Stimulated activated naive CD8-positive, alpha-beta T cell treated with anti-CD3 and anti-CD28 coated beads, Interleukin-15, Interleukin-2, amounts not matched to agents 100 ng/mL and 50 ng/mL, for 24 hours (primary cell): ENCODE results near the gene GATD1.

Experiments
- H3K27ac Mint-ChIP-seq: one replicate; pipeline ENCODE4 v1.8.0; 2021; ENCODE audit warnings: mild to moderate bottlenecking, mixed read lengths
- H3K27me3 Mint-ChIP-seq: one replicate; pipeline ENCODE4 v1.8.0; 2021; ENCODE audit warnings: mixed read lengths
- H3K36me3 Mint-ChIP-seq: one replicate; pipeline ENCODE4 v1.8.0; 2021; ENCODE audit warnings: low read depth, mixed read lengths
- H3K4me1 Mint-ChIP-seq: one replicate; pipeline ENCODE4 v1.8.0; 2021; ENCODE audit warnings: low read depth, mixed read lengths
- H3K4me3 Mint-ChIP-seq: one replicate; pipeline ENCODE4 v1.8.0; 2021; ENCODE audit warnings: mild to moderate bottlenecking, mixed read lengths
- H3K9me3 Mint-ChIP-seq: one replicate; pipeline ENCODE4 v1.8.0; 2021; ENCODE audit warnings: mixed read lengths

GATD1 gene

DNA sequence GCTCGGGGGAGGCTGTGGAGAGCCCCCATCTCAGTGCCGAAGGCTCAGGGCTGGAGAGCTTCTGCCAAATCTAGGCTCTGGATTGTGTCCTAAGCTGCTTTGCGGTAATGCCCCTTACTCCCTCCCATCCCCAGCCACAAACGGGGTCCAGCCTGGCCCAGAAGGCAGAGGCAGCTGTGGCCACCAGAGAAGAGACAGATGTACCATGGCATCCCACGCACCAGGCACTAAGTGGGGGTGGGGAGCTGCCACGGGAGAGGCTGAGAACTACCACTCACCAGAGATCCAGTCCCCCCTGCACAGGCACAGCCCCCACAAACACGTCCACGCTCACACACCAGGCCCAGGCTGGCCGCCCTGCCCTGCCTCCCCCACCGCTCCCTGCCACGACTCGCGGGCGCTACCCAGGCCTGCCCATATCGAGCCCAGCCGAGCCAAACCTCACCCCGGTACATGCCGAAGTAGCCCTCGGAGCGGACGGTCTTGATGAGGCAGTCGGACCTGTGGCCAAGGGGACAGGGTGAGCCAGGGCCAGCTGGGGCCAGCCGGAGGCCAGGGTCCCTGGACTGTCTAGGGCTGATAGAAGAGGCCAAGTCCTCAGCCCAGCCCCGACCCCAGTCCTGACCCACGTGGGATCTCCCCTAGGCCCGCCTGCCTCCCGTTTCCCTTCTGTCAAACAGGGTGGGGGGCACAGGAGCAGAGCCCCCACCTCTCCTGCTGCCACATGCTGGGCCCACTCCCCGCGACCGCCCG lies 16.9 kb upstream of the GATD1 start:
- Mint-ChIP-seq H3K36me3 (peaks cover 9% of the 10 kb centered on the region), H3K9me3 (no peaks in the 10 kb centered on the region), H3K4me1 (peaks cover 10% of the 10 kb centered on the region), H3K27ac (no peak overlapping the region), H3K4me3 (no peak overlapping the region), H3K27me3 (no peaks in the 10 kb centered on the region)

DNA sequence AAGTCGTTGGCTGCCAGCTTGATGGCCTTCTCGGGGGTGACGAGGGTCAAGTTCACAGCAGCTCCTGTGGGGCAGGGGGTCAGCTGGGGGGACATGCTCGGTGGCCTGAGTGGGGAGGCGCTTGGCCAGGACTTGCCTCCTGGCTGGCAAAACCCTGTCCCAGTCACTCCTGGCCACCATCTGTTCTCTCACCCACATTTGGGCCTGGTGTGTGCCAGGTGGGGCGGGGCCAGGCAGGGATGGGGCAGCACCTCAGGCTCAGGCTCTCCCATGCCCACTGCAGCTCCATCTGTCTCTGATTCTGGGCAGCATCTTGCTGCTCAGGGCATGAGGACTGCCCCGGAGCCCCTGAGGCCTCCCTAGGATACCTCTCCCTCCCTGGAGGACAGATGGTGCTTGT lies 16.3 kb upstream of the GATD1 start:
- H3K27ac Mint-ChIP-seq, result no peak overlapping the region
- H3K9me3 Mint-ChIP-seq, result no peaks in the 10 kb centered on the region
- no peaks in the 10 kb centered on the region for H3K27me3 Mint-ChIP-seq
- no peak overlapping the region for H3K4me3 Mint-ChIP-seq
- H3K36me3 Mint-ChIP-seq, result peaks cover 9% of the 10 kb centered on the region
- peaks cover 10% of the 10 kb centered on the region for H3K4me1 Mint-ChIP-seq

DNA sequence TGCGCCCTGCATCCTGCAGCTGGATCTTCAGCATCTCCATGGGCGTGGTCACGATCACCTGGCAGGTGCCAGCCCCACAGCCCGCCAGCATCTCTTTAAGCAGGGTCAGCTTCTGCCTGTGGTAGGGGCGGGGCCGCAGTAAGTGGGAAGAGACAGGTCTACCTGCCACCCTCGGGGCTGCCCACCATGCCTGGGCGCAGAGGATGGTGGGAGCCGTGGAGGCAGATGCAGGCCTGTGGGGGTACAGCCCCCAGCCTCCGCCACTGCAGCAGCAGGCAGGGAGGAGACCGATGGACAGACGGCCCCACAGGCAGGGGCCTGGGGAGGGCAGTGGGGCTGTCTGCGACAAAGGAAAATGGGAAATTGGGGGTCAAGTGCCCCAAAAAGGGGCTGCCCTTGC lies 15.6 kb upstream of the GATD1 start:
- H3K9me3 Mint-ChIP-seq, result no peaks in the 10 kb centered on the region
- H3K27ac Mint-ChIP-seq, result no peak overlapping the region
- H3K4me1 Mint-ChIP-seq, result peaks cover 10% of the 10 kb centered on the region
- peaks cover 9% of the 10 kb centered on the region for H3K36me3 Mint-ChIP-seq
- no peaks in the 10 kb centered on the region for H3K27me3 Mint-ChIP-seq
- no peak overlapping the region for H3K4me3 Mint-ChIP-seq

DNA sequence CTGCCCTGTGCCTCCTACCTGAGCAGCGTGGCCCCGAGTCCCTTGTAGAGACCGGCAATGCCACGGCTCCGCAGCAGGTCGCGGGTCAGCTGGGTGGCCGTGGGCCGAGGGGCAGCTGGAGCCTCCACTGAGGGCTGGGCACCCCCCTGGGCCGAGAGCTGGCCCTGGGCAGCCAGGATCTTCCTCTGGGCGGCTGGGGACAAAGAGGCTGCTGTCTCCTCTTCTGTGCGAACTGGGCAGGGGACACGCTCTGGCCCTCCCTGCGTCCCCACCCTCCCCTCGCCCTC lies 15.2 kb upstream of the GATD1 start:
- Mint-ChIP-seq H3K9me3 (no peaks in the 10 kb centered on the region), H3K4me1 (peaks cover 10% of the 10 kb centered on the region), H3K27me3 (no peaks in the 10 kb centered on the region), H3K36me3 (peaks cover 9% of the 10 kb centered on the region), H3K4me3 (no peak overlapping the region), H3K27ac (no peak overlapping the region)

DNA sequence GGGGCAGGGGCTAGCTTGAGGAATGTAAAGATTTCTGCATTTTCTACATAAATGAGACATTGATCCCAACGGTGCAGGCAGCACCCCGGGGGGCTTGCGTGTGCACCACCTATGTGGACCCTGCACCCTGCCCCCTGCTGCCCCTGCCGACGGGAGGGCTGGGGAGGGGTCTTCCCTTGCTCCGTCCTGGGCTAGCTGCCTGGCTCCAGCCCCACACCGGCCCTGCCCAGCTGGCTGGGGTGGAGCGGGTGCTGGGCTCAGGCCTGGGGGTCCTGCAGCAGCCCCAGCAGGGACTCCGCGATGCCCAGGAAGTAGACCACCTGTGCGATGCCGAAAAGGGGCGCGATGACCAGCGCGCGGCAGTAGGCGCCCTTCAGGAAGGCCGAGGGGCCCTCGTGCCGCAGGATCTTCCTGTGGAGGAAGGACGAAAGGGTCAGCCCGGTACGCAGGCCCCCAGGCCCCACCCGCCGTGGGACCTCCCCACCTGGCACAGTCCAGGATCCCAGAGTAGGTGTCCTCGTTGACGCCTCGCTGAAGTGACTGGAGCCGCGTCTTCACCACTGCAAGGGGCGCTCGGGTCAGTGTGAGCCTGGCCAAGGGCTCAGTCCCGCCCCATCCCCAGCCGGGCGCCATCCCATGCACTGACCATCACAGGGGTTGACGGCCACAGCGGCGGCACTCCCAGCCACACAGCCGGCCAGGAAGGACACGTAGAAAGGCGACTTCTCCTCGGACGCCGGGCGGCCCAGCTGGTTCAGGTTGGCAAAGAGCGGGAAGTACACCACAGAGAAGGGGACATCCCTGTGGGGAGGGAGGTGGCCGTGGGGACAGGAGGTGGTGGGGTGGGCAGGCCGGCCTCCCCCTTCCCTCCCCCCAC lies 14.6 kb upstream of the GATD1 start:
- H3K4me3 Mint-ChIP-seq, result no peak overlapping the region
- H3K9me3 Mint-ChIP-seq, result no peaks in the 10 kb centered on the region

DNA sequence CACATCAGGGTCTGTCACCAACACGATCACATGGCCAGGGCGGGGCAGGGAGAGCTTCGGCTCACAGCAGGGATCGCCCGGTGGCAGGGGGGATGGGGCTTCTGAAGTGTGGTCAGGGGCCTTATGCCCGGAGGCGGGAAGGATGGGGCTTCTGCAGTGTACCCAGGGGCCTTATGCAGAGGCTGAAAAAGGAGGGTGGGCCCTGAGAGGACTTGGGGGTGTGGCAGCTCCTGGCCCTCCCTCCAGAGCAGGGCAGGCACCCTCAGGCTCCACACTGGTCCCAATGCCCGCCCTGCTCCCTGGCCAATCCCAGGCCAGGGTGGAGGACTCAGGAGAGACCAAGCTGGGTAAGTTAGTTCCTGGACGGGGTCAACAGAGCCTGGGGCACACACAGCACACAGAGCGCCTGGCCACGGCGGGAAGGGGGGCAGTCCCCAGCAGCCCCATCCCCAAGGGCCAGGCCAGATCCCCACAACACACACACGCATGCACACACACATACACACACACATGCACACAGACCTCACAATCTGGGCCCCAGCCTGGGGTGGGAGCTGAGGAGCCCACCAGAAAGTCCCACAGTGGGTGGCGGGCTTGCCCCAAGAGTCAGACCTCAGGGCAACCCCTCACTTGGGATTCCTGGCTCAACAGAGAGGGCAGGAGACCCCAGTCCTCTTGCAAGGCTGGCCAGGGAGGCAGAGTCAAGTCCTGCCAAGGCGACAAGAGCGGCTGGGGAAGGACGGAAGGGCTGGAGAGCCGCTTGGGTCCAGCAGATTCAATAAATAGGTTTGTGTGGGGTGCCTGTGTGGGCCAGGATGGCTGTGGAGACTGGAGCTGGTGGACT lies 13.7 kb upstream of the GATD1 start:
- Mint-ChIP-seq H3K27ac (no peak overlapping the region), H3K4me1 (peaks cover 1% of the 10 kb centered on the region), H3K9me3 (no peaks in the 10 kb centered on the region), H3K4me3 (no peak overlapping the region), H3K27me3 (no peaks in the 10 kb centered on the region), H3K36me3 (peaks cover 9% of the 10 kb centered on the region)

More for the DNA sequence above, 14.6 kb upstream of the GATD1 start:
- no peaks in the 10 kb centered on the region for H3K27me3 Mint-ChIP-seq
- peaks cover 9% of the 10 kb centered on the region for H3K36me3 Mint-ChIP-seq
- H3K27ac Mint-ChIP-seq, result no peak overlapping the region
- H3K4me1 Mint-ChIP-seq, result peaks cover 8% of the 10 kb centered on the region

DNA sequence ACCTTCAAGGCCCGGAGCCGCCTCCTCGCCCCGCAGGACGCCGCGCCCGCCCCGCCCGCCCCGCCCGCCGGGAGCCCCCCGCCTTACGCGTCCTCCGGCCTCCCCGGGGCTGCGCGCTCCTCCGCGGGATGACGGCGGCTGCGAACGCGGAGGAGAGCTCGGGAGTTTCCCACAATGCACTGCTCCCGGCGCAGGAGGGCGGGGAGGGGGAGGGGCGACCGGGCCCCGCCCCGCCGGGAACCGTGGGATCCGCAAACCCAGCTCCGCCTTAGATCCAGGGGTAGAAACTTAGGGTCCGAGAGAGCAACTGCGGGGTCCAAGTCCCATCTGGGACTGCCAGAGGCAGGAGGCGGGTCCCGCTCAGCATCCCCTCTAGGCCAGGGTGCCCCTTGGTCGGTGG lies 12.7 kb upstream of the GATD1 start, which contains the start of gene CEND1:
TSS of gene CEND1 (minus strand) at position 148 of the 400 bp plus-strand sequence. CDS start 1,514 bp downstream, outside the sequence.
- no peak within 1 kb of the TSS for H3K27ac Mint-ChIP-seq
- H3K4me1 Mint-ChIP-seq, result no peaks in the 10 kb centered on the region
- no peaks in the 10 kb centered on the region for H3K27me3 Mint-ChIP-seq
- peak within 1 kb of the TSS; percentile 20 for H3K4me3 Mint-ChIP-seq
- H3K36me3 Mint-ChIP-seq, result peaks cover 9% of the 10 kb centered on the region
- no peaks in the 10 kb centered on the region for H3K9me3 Mint-ChIP-seq

DNA sequence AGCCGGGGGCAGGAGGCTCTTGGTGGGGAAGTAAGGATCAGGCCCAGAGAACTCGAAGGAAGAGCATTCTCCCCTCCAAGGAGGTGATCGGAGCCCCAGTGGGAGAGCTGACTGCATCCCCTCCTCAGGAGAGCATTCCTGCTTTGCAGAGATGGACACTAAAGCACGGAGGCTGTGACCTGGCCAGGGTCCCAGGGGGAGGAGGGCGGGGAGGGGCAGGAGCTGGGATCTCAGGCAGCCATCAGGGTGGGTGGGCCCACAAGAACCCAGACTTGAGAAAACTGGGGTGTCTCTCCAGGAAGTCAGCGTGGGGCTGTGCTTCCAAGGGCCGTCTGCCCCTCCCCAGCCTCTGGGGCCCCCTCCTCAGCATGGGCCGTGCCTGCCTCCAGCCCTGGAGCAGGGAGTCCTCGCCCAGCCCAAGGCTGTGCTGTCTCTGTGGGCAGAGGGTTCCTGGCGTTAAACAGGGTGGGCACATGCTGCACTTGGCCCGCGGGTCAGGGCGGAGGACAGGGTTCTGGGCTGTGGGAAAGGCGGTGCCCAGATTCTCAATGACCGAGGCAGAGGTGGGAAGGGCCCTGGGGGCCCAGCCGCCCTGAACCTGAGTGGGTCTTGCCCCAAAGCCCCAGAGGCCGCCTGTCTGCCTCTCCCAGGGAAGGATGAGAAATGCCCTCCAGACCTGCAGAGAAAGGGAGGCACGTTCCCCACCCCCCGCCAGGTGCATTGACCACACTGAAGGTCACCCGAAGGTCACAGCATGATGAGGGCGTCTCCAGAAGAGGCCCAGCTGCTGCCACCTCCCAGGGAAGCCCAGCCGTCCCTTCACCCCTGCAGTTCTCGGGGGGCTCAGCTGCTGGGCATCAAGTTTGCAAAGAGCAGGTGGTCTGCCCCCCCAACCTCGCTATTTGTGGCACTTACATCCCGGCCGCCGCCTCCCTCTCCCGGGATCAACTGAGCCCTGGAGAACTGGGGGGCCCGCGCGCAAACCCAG lies 12.0 kb upstream of the GATD1 start:
- no peak overlapping the region for H3K27ac Mint-ChIP-seq
- H3K4me1 Mint-ChIP-seq, result no peaks in the 10 kb centered on the region
- H3K36me3 Mint-ChIP-seq, result peaks cover 9% of the 10 kb centered on the region
- no peaks in the 10 kb centered on the region for H3K27me3 Mint-ChIP-seq
- peak overlapping the region; percentile 20 for H3K4me3 Mint-ChIP-seq
- no peaks in the 10 kb centered on the region for H3K9me3 Mint-ChIP-seq

DNA sequence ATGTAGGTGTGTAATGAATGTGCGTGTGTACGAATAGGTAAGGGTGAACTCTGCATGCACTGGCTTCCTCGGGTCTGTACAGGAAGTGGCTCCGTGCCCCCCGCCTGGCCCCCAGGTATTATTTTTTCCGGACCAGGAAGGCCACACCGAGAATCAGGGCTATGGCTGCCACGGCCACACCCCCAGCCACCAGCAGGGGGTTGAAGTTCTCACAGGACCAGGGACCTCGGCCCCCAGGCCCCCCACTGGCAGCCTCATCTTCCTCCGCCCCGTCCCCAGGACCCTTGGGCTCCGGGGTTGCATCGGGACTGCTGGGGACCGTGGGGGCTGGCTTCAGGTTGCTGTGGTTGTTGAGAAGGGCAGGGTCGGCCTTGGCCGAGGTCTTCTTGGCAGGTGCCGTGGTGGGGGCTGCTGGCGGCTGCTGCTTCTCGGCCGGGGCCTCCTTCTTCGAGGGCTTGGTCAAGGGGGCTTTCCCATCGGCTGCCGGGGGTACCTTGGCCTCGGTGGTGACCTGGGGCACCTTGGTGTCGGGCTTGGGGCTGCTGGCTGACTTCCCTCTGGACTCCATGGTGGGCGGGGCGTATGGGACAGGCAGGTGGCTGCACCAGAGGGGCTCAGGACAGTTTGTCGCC lies 10.8 kb upstream of the GATD1 start:
- Mint-ChIP-seq H3K27ac (no peak overlapping the region), H3K4me3 (no peak overlapping the region), H3K36me3 (peaks cover 12% of the 10 kb centered on the region), H3K27me3 (no peaks in the 10 kb centered on the region), H3K9me3 (no peaks in the 10 kb centered on the region), H3K4me1 (no peaks in the 10 kb centered on the region)

DNA sequence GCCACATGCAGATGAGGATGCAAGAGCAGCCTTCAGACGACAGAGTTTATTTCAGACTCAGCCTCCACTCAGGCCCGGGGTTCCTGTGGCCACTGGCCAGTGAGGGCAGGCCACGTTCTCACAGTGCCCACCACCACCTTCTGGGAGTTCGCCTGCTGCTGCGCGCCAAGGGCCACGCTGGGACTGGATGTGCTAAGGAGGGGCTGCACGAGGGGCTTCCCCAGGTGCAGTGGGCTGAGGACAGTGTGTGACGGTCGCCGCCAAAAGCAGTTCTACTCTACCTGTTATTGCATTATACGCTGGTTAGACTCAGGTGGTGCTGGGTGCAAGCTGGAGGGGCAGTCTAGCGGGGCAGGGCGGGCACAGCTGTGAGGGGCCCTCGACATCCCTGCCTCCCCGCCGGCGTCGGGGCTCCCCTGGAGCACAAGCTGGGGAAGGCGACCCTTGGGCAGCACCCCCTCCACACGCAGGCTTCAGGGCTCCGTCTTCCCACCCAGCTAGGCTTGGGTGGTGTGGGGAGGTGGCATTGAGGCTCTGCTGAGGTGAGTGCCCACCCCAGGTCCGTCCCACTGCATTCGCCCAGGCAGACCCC lies 9.9 kb upstream of the GATD1 start:
- Mint-ChIP-seq H3K4me1 (no peaks in the 10 kb centered on the region), H3K36me3 (peaks cover 12% of the 10 kb centered on the region), H3K27me3 (no peaks in the 10 kb centered on the region), H3K4me3 (no peak overlapping the region), H3K9me3 (no peaks in the 10 kb centered on the region), H3K27ac (no peak overlapping the region)

DNA sequence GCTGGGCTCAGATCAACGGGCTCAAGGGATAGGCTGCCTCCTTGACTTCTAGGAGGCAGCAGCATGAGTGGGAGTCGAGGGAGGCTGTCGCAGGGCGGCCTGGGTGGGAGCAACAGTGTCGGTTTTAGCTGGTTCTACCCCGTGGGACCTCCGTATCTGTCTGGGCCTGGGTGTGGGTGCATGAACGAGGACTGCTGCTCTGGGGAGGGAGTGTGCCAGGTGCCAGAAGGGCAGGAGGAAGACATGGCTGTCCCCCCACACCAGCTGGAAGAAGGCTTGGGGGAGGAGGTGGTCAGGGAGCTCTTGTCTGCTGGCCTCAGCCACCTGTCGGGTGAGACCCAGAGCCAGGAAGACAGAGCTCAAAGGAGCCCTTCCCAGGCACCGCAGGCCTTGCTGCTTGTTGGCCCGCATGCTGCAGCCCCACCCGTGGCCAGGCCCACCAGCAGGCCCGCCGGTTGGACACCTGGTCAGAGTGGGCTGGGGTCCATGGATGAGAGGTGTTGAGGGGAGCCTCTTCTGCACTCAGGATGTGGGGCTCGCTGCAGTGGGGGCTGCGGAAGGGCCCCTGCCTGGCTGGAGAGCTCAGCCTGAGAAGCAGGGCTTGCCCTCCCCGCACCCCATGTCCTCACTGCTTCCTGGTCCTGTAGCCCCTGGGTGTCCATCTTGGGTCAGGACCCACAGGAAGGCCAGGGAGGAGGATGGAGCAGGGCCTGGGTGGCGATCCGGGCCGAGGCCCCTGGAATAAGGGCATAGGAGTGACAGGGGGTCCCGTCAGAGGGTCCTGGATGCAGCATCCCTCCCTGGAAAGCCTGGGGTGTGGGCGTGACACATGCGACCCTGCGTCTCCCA lies 9.2 kb upstream of the GATD1 start:
- Mint-ChIP-seq H3K9me3 (no peaks in the 10 kb centered on the region), H3K4me3 (no peak overlapping the region), H3K27me3 (no peaks in the 10 kb centered on the region), H3K4me1 (no peaks in the 10 kb centered on the region), H3K36me3 (peaks cover 9% of the 10 kb centered on the region), H3K27ac (no peak overlapping the region)

DNA sequence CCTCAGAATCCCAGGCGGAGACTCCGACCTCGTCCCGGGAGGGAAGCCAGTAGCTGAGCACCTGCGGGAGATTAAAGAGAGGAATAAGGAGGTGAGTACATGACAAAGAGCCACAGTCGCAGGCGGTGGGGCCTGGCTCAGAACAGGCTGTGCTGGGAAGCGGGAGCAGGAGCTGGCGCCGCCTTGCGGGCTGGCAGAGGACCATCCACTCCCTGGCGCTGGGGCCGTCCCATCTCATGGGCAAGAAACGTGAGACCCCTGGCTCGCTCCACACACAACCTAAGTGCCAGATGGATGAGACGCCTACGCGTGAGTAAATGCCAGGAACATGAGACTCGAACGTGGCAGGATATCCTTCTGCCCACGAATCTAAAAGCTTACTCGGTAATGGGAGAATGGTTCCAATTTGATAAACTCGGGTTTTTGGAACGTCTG lies 6.3 kb upstream of the GATD1 start:
- no peaks in the 10 kb centered on the region for H3K9me3 Mint-ChIP-seq
- H3K4me3 Mint-ChIP-seq, result no peak overlapping the region
- no peaks in the 10 kb centered on the region for H3K27me3 Mint-ChIP-seq
- peaks cover 7% of the 10 kb centered on the region for H3K36me3 Mint-ChIP-seq
- H3K4me1 Mint-ChIP-seq, result peaks cover 12% of the 10 kb centered on the region
- H3K27ac Mint-ChIP-seq, result no peak overlapping the region
